H9 (cell line): ENCODE data around the gene HDAC5. TPM values are rescaled to one million over a fixed set of nuclear protein-coding genes. Genes with fewer than 3 reads are reported as not detected.
A peak's percentile ranks its signal among the peaks of the same experiment; 100 is the strongest.

Experiments used
- DNase-seq: peaks from one replicate; pipeline ENCODE4 v3.0.0-alpha.2; 2017
- H2AFZ ChIP-seq: one replicate; pipeline ENCODE4 v1.6.1; 2013; ENCODE audit warnings: mild to moderate bottlenecking, low read length, control low read depth, moderate library complexity
- H2AK5ac ChIP-seq: 2 replicates; pipeline ENCODE4 v1.6.1; 2013; ENCODE audit warnings: low read length, control low read depth, mixed read lengths; ENCODE audit not compliant: insufficient read length
- H2BK120ac ChIP-seq: one replicate; pipeline ENCODE4 v1.6.1; 2013; ENCODE audit warnings: low read depth, mild to moderate bottlenecking, low read length, control low read depth, inconsistent platforms; ENCODE audit not compliant: poor library complexity, severe bottlenecking
- H2BK12ac ChIP-seq: 2 replicates; pipeline ENCODE4 v1.6.1; 2013; ENCODE audit warnings: low read length, control low read depth, mixed read lengths, low read depth; ENCODE audit not compliant: insufficient read length
- H2BK15ac ChIP-seq: 2 replicates; pipeline ENCODE4 v1.6.1; 2013; ENCODE audit warnings: low read depth, low read length, control low read depth
- H2BK20ac ChIP-seq: one replicate; pipeline ENCODE4 v1.6.1; 2013; ENCODE audit warnings: low read depth, mild to moderate bottlenecking, low read length, control low read depth, inconsistent platforms; ENCODE audit not compliant: poor library complexity, severe bottlenecking
- H2BK5ac ChIP-seq: 2 replicates; pipeline ENCODE4 v1.6.1; 2013; ENCODE audit warnings: low read length, control low read depth, mixed read lengths; ENCODE audit not compliant: insufficient read length
- H3K14ac ChIP-seq: 2 replicates; pipeline ENCODE4 v1.6.1; 2013; ENCODE audit warnings: low read length, control low read depth; ENCODE audit not compliant: insufficient read depth
- H3K18ac ChIP-seq: 2 replicates; pipeline ENCODE4 v1.6.1; 2013; ENCODE audit warnings: low read depth, mild to moderate bottlenecking, mixed read lengths, low read length, control low read depth; ENCODE audit not compliant: insufficient read length
- H3K23ac ChIP-seq: 2 replicates; pipeline ENCODE4 v1.6.1; 2013; ENCODE audit warnings: low read length, control low read depth, mixed read lengths, low read depth; ENCODE audit not compliant: insufficient read length
- H3K23me2 ChIP-seq: 2 replicates; pipeline ENCODE4 v1.6.1; 2013; ENCODE audit warnings: low read depth, mild to moderate bottlenecking, mixed read lengths, low read length, control low read depth; ENCODE audit not compliant: insufficient read length, poor library complexity, severe bottlenecking
- H3K27ac ChIP-seq: 2 replicates; pipeline ENCODE4 v1.5.1; 2013; ENCODE audit warnings: low read length, control low read depth, mixed read lengths, low read depth; ENCODE audit not compliant: insufficient read length
- H3K27me3 ChIP-seq: 2 replicates; pipeline ENCODE4 v1.6.1; 2013; ENCODE audit warnings: low read length, control low read depth, inconsistent platforms; ENCODE audit not compliant: insufficient read depth
- H3K4ac ChIP-seq: 2 replicates; pipeline ENCODE4 v1.6.1; 2013; ENCODE audit warnings: low read depth, mild to moderate bottlenecking, control low read depth, inconsistent platforms, low read length, moderate library complexity
- H3K4me1 ChIP-seq: 2 replicates; pipeline ENCODE4 v1.6.1; 2013; ENCODE audit warnings: low read length, control low read depth, inconsistent platforms; ENCODE audit not compliant: insufficient read depth
- H3K4me2 ChIP-seq: 2 replicates; pipeline ENCODE4 v1.6.1; 2013; ENCODE audit warnings: low read length, control low read depth, mixed read lengths; ENCODE audit not compliant: insufficient read length, insufficient read depth
- H3K56ac ChIP-seq: 2 replicates; pipeline ENCODE4 v1.6.1; 2013; ENCODE audit warnings: low read depth, mild to moderate bottlenecking, mixed read lengths, low read length, control low read depth; ENCODE audit not compliant: insufficient read length
- H3K79me1 ChIP-seq: 2 replicates; pipeline ENCODE4 v1.6.1; 2013; ENCODE audit warnings: low read depth, mild to moderate bottlenecking, moderate library complexity, low read length, control low read depth, inconsistent platforms; ENCODE audit not compliant: insufficient read depth, poor library complexity, severe bottlenecking
- H3K79me2 ChIP-seq: 2 replicates; pipeline ENCODE4 v1.6.1; 2013; ENCODE audit warnings: low read length, control low read depth, inconsistent platforms; ENCODE audit not compliant: insufficient read depth
- H3K9ac ChIP-seq: 2 replicates; pipeline ENCODE4 v1.6.1; 2013; ENCODE audit warnings: low read length, control low read depth, mixed read lengths; ENCODE audit not compliant: insufficient read length; ENCODE audit errors: extremely low read depth
- H3K9me3 ChIP-seq: one replicate; pipeline ENCODE4 v1.6.1; 2013; ENCODE audit warnings: low read depth, low read length, inconsistent platforms; ENCODE audit not compliant: control insufficient read depth
- H3T11ph ChIP-seq: one replicate; pipeline ENCODE4 v1.6.1; 2013; ENCODE audit warnings: mild to moderate bottlenecking, low read length, control low read depth, inconsistent platforms
- H4K20me1 ChIP-seq: one replicate; pipeline ENCODE4 v1.6.1; 2013; ENCODE audit not compliant: control insufficient read depth, insufficient read length, insufficient read depth
- H4K5ac ChIP-seq: 2 replicates; pipeline ENCODE4 v1.6.1; 2013; ENCODE audit warnings: low read depth, mild to moderate bottlenecking, mixed read lengths, low read length, control low read depth; ENCODE audit not compliant: insufficient read length
- H4K8ac ChIP-seq: replicated peaks from 2 replicates; pipeline ENCODE4 v1.6.1; 2013; ENCODE audit warnings: low read length, control low read depth, mixed read lengths, low read depth; ENCODE audit not compliant: insufficient read length
- H4K91ac ChIP-seq: 2 replicates; pipeline ENCODE4 v1.6.1; 2013; ENCODE audit warnings: low read depth, mild to moderate bottlenecking, moderate library complexity, mixed read lengths, low read length, control low read depth; ENCODE audit not compliant: insufficient read length
- H3K27ac Mint-ChIP-seq, 3 experiments: 2 replicates in 2 of 3; 3 replicates in 1 of 3; pipeline ENCODE4 v1.8.0; 2020 to 2021; ENCODE audit warnings: mixed read lengths in 3 of 3, mild to moderate bottlenecking in 1 of 3, moderate library complexity in 1 of 3
- H3K27me3 Mint-ChIP-seq: 2 replicates; pipeline ENCODE4 v1.8.0; 2021; ENCODE audit warnings: low read depth, mild to moderate bottlenecking, moderate library complexity, mixed read lengths
- H3K36me3 Mint-ChIP-seq, 3 experiments: 2 replicates in 2 of 3; 3 replicates in 1 of 3; pipeline ENCODE4 v1.8.0; 2020 to 2021; ENCODE audit warnings: low read depth in 3 of 3, mixed read lengths in 3 of 3; ENCODE audit not compliant: insufficient read depth in 1 of 3
- H3K4me1 Mint-ChIP-seq, 2 experiments: 2 replicates each; pipeline ENCODE4 v1.8.0; 2020; ENCODE audit warnings: mixed read lengths in 2 of 2
- H3K4me3 Mint-ChIP-seq, 2 experiments: 2 replicates in 1 of 2; 3 replicates in 1 of 2; pipeline ENCODE4 v1.8.0; 2020 to 2021; ENCODE audit warnings: mild to moderate bottlenecking in 2 of 2, mixed read lengths in 2 of 2, moderate library complexity in 1 of 2
- H3K9me3 Mint-ChIP-seq, 2 experiments: 2 replicates in 1 of 2; 3 replicates in 1 of 2; pipeline ENCODE4 v1.8.0; 2020; ENCODE audit warnings: mild to moderate bottlenecking in 2 of 2, mixed read lengths in 2 of 2, moderate library complexity in 1 of 2
- WGBS: extraction: QIAGEN DNeasy Blood & Tissue Kit; methylation state at CpG from one replicate; pipeline ENCODE4 v1.1.7; 2013; ENCODE audit warnings: missing lambda C conversion rate, low lambda C conversion rate, mixed read lengths; ENCODE audit not compliant: insufficient read length; ENCODE audit errors: extremely low coverage; 5-methylcytosine and 5-hydroxymethylcytosine counted together
- total RNA-seq: library from RNA; stranded (reverse); gene quantifications from 2 replicates; pipeline ENCODE4 v1.2.1, GENCODE V29; 2021
- TF ChIP-seq, protein P1 (sequence below): fragments of 200-600 bp; sonication (generic); conservative IDR thresholded peaks from 3 replicates; pipeline ENCODE4 v1.8.0; 2021; ENCODE audit warnings: antibody characterized with exemption, mild to moderate bottlenecking

Gene HDAC5
- total RNA-seq, 1 experiment from 2014 or later = 39.5 TPM

DNA sequence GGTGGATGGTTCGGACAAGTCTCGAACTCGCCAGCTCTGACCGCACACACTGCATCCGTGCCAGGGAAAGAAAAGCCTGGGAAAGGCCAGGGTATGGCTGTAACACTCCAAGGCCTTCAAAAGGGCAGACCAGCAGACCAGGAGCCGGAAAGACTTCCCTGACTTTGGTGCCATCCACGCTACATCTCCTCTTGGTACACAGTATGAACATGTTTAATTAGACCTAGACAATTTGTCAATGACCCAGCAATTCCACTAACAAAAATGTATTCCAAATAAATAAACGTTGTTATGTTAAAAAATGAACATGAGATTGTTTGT lies 637 bp upstream of the HDAC5 start:
- no peak for DNase-seq
- no peak overlapping the region for H2BK120ac ChIP-seq
- Mint-ChIP-seq H3K4me3 (peak overlapping the region; percentile 86 to 96), H3K9me3 (no peaks in the 10 kb centered on the region), H3K27me3 (peaks cover 2% of the 10 kb centered on the region), H3K27ac (peak overlapping the region; percentile 93 to 99 (median 98); a peak in 5 of 7 replicates), H3K4me1 (peaks cover 26 to 42% of the 10 kb centered on the region in 2 experiments), H3K36me3 (peaks cover 0 to 5% (median 2%) of the 10 kb centered on the region in 3 experiments; a peak in 2 of 7 replicates)
- no peak overlapping the region for H2BK20ac ChIP-seq
- H3K79me1 ChIP-seq = no peaks in the 10 kb centered on the region
- no peaks in the 10 kb centered on the region for H3K27me3 ChIP-seq
- H2BK12ac ChIP-seq = no peak overlapping the region
- no peak overlapping the region for H2BK5ac ChIP-seq
- WGBS = no CpG with 5 or more reads among the region's 8 CpGs
- H3K79me2 ChIP-seq = peaks cover 2% of the 10 kb centered on the region; the same call in 1 of the 2 replicates
- H4K8ac ChIP-seq = no peak overlapping the region
- no peak overlapping the region for H4K91ac ChIP-seq
- no peak overlapping the region for H3K23ac ChIP-seq
- no peaks in the 10 kb centered on the region for H4K20me1 ChIP-seq
- peak overlapping the region; percentile 47 for H3K18ac ChIP-seq
- H4K5ac ChIP-seq = no peak overlapping the region
- TF ChIP-seq, protein P1, sequence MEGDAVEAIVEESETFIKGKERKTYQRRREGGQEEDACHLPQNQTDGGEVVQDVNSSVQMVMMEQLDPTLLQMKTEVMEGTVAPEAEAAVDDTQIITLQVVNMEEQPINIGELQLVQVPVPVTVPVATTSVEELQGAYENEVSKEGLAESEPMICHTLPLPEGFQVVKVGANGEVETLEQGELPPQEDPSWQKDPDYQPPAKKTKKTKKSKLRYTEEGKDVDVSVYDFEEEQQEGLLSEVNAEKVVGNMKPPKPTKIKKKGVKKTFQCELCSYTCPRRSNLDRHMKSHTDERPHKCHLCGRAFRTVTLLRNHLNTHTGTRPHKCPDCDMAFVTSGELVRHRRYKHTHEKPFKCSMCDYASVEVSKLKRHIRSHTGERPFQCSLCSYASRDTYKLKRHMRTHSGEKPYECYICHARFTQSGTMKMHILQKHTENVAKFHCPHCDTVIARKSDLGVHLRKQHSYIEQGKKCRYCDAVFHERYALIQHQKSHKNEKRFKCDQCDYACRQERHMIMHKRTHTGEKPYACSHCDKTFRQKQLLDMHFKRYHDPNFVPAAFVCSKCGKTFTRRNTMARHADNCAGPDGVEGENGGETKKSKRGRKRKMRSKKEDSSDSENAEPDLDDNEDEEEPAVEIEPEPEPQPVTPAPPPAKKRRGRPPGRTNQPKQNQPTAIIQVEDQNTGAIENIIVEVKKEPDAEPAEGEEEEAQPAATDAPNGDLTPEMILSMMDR = no peak
- no peak overlapping the region for H2AFZ ChIP-seq
- H3K4me1 ChIP-seq = peaks cover under 1% of the 10 kb centered on the region; the same call in 1 of the 2 replicates
- no peaks in the 10 kb centered on the region for H3K9me3 ChIP-seq
- peak overlapping the region; percentile 70 for H3K9ac ChIP-seq
- H3K14ac ChIP-seq = peak overlapping the region; percentile 76; the same call in 1 of the 2 replicates
- no peak overlapping the region for H3K4ac ChIP-seq
- H3K56ac ChIP-seq = no peak overlapping the region
- H3K4me2 ChIP-seq = peak overlapping the region; percentile 68
- peaks cover 9% of the 10 kb centered on the region for H3K23me2 ChIP-seq
- no peak overlapping the region for H3T11ph ChIP-seq
- no peak overlapping the region for H3K27ac ChIP-seq
- H2BK15ac ChIP-seq = no peak overlapping the region
- no peak overlapping the region for H2AK5ac ChIP-seq
